Epithelial cell of esophagus (primary cell): Measurements from ENCODE around the gene DPEP2.

Experiments
- DNase-seq: peaks from one replicate; pipeline ENCODE4 v3.0.0; 2010; ENCODE audit warnings: low read depth
- H3K4me3 ChIP-seq: 2 replicates; pipeline ENCODE4 v1.5.1; 2011; ENCODE audit warnings: mild to moderate bottlenecking, low read length, control low read depth
- CTCF ChIP-seq: IDR thresholded peaks from 2 replicates; pipeline ENCODE4 v1.5.1; 2011; ENCODE audit warnings: low read depth, mild to moderate bottlenecking, low read length, control low read depth, inconsistent platforms; ENCODE audit not compliant: insufficient read depth; ENCODE audit errors: missing control alignments

DPEP2 gene

DNA sequence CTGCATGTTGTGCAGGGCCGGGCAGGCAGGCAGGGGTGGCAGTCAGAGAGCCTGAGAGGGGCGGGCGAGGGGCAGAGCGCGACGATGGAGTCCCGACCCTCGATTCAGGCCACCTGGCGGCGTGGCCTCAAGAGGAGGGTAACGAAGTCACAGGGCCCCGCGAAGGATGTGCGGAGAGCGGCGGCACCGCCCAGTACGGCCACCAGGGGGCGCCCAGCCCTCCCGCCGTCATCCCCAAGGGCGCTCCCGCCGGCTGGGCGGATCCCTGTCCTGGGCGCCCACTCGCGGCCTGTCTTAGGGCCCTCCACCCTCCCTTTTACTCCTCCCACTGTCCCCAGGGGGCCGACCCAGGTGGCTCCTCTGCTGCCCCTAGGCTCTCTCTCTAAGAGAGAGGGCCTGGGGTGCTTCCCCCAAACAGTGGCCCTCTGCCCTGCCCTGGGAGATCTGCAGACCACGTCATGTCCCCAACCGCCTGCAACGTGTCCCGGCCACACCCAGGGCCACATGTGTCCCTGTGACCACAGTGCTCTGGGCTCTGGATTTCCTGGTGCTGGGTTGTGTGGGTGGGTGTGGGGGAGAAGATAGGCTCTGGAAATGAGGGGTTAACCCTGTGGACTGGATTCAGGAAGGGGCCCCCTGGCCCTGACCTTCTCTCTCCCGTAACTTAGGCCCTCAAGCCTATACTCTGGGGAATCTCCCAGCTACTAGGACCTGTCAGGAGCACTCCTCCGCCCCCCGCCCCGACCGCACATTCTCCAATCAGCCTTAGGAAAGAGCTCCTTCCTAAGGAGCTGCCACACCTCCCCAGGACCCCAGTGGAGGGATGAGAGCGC lies 5.9 kb downstream of the DPEP2 start:
- TF ChIP-seq CTCF: peak; percentile 65
- H3K4me3 ChIP-seq: peak overlapping the region; percentile 13
- DNase-seq: peak; percentile 68

GRCh38 chr16:67992661-67993206 lies 6.5 kb downstream of the DPEP2 start:
- no peak for TF ChIP-seq CTCF
- DNase-seq: no peak
- H3K4me3 ChIP-seq: no peak overlapping the region

DNA sequence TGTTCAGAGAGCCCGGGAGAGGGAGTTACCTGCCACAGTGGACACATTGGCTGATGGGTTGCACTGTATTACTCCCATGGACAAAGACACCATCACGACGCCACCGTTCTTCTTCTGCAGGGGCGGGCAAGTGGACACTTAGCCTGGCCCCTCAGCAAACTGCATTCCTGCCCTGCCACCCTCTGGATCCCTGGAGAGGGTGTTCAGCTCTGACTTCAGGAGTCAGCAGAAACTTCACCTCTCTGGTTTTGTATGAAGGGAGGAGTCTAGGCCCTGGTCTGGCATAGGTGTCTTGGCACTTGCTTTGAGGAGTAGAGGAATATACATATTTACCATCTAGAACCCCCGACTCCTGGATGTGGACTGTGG lies 9.3 kb downstream of the DPEP2 start:
- H3K4me3 ChIP-seq: no peak overlapping the region
- DNase-seq: no peak
- no peak for TF ChIP-seq CTCF

DNA sequence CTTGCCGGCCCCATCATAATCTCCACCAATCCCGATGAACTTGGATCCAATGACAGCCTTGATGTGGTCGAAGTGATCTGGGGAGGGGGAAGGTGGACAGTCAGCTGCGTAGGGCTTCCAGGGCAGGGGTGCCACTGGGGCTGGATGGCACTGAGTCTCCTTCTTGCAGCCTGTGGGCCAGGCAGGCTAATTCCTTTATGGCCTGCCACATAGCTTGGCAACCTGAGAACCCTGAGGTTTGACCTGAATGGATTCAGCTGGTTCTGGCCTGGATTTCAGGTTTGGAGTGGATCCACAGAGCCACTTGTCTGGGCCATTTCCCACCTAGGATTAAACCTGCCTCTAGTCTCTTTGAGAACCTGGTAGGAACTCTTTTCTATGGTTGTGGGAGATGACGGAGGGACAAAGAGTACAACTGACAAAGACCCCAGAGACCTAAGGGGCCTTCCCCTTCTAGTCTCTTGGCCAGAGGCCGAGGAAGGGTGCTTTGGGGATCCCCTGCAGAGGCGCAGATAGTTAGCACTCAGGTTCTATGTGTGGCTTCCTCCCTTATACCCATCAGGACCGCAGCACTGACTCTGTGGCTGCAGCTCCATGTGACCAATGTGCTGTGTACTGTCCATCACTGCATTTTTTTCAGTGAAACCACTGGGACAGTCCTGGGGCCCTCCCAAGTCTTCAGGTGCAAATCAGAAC lies 9.8 kb downstream of the DPEP2 start:
- H3K4me3 ChIP-seq: no peak overlapping the region
- DNase-seq: no peak
- TF ChIP-seq CTCF: no peak

DNA sequence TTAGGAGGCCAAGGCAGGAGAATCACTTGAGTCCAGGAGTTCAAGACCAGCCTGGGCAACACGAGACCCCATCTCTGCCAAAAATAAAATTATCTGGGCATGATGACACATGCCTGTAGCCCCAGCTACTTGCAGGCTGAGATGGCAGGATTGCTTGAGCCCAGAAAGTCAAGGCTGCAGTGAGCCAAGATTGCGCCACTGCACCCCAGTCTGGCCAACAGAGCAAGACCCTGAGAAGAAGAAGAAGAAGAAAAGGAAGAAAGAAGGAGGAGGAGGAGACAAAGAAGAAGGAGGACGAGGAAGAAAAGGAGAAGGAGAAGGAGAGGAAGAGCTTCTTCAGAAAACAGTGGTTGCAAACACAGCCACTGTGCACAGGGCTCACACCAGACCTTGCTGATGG lies 10.6 kb downstream of the DPEP2 start:
- no peak overlapping the region for H3K4me3 ChIP-seq
- no peak for TF ChIP-seq CTCF
- no peak for DNase-seq

GRCh38 chr16:67987460-67988160 lies 11.7 kb downstream of the DPEP2 start:
- no peak for TF ChIP-seq CTCF
- no peak overlapping the region for H3K4me3 ChIP-seq
- DNase-seq: peak; percentile 30
